ENCODE measurements around the gene SBNO2. TPM values are rescaled to one million over a fixed set of nuclear protein-coding genes. Genes with fewer than 3 reads are reported as not detected.

SBNO2 gene
- total RNA-seq, 1 donor from 2014 or later = 125 TPM

GRCh38 chr19:1168572-1169410, 5.3 kb downstream of the SBNO2 start:
- intact Hi-C loops (cut with DNase I) = no loop called here
- TF ChIP-seq CTCF (IDR thresholded peaks at IDR 0.05) = no peak
- Histone ChIP-seq H3K9me3 (no peaks in the 10 kb centered on the region), H3K36me3 (peaks cover 8% of the 10 kb centered on the region), H3K4me3 (peak overlapping the region; percentile 32), H3K27ac (peak overlapping the region; percentile 78), H3K4me1 (peaks cover 55% of the 10 kb centered on the region), H3K27me3 (no peaks in the 10 kb centered on the region)
- DNase-seq = peak; percentile 69
- no peak for ATAC-seq

GRCh38 chr19:1167687-1168571, 6.1 kb downstream of the SBNO2 start:
- peak; percentile 65 for DNase-seq
- Histone ChIP-seq H3K9me3 (no peaks in the 10 kb centered on the region), H3K27ac (peak overlapping the region; percentile 78), H3K36me3 (peaks cover 8% of the 10 kb centered on the region), H3K27me3 (no peaks in the 10 kb centered on the region), H3K4me3 (peak overlapping the region; percentile 32), H3K4me1 (peaks cover 55% of the 10 kb centered on the region)
- intact Hi-C loops (cut with DNase I) = no loop called here
- TF ChIP-seq CTCF (IDR thresholded peaks at IDR 0.05) = no peak
- ATAC-seq = no peak

- peak overlapping the region; percentile 36 for H3K27ac ChIP-seq
These were observed 7.0 kb downstream of the SBNO2 start for GRCh38 chr19:1166872-1167573.

GRCh38 chr19:1164684-1165531, 9.2 kb downstream of the SBNO2 start:
- Histone ChIP-seq H3K4me3 (no peak overlapping the region), H3K27ac (peak overlapping the region; percentile 42), H3K4me1 (peaks cover 36% of the 10 kb centered on the region), H3K9me3 (no peaks in the 10 kb centered on the region), H3K27me3 (no peaks in the 10 kb centered on the region), H3K36me3 (peaks cover 8% of the 10 kb centered on the region)
- TF ChIP-seq CTCF (IDR thresholded peaks at IDR 0.05) = no peak
- ATAC-seq (no peak), DNase-seq (peak; percentile 69)
- intact Hi-C loops (cut with DNase I) = no loop called here

More at GRCh38 chr19:1166872-1167573, 7.0 kb downstream of the SBNO2 start:
- ATAC-seq (peak; percentile 35), DNase-seq (peak; percentile 84)
- H3K36me3 ChIP-seq = peaks cover 8% of the 10 kb centered on the region
- no peaks in the 10 kb centered on the region for H3K9me3 ChIP-seq
- H3K4me3 ChIP-seq = no peak overlapping the region
- TF ChIP-seq CTCF (IDR thresholded peaks at IDR 0.05) = no peak
- H3K4me1 ChIP-seq = peaks cover 49% of the 10 kb centered on the region
- intact Hi-C loops (cut with DNase I) = no loop called here
- no peaks in the 10 kb centered on the region for H3K27me3 ChIP-seq
